GM21423 (cell line): ENCODE measurements around the gene FKBP2.

Source experiments
- ATAC-seq: cut with Tn5 transposase; IDR thresholded peaks from one replicate; pipeline ENCODE4 v1.9.1; 2021; ENCODE audit warnings: mild to moderate bottlenecking, moderate library complexity; ENCODE audit not compliant: unreplicated experiment

Gene FKBP2

DNA sequence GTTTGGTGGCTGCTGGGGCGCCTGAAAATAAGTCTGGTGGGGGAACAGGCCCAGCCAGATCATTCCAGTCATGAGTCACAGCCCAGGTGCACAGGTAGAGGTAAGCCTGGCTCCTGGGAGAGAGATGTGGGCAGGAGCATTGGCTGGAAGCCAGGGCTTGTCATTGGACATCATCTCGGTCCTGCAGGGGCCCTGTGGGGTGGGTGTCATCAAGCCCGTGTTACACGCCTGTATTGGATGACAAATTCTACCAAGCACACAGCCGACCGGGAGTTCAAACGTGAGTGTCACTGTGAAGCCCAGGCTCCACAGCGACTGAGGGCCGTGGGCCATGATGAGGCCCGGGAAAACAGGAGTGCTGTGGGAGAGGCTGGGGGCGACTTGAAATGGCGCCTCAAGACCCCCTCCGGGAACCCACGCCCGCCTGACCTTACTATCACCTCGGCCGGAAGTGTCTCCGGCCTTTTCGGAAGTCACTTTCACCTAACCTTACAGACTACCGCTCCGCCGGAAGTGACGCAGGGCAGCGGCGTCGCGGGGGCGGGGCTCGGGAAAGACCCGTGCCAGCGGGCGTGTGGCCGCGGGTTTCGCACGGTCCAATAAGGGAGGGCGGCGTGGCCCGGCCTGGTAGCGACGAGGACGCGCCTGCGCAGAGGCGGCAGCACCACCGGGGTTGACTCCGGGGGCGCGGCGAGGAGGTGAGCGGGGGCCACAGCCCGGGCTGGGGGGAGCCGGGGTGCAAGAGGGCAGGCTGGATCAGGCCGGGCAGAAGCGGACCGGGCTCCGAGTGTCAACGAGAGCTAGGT is at the start of gene FKBP2:
Gene FKBP2 (plus strand): TSS at position 661 of the 806 bp plus-strand sequence. CDS start 1,293 bp downstream, outside the sequence.
- ATAC-seq, result peak; percentile 47

DNA sequence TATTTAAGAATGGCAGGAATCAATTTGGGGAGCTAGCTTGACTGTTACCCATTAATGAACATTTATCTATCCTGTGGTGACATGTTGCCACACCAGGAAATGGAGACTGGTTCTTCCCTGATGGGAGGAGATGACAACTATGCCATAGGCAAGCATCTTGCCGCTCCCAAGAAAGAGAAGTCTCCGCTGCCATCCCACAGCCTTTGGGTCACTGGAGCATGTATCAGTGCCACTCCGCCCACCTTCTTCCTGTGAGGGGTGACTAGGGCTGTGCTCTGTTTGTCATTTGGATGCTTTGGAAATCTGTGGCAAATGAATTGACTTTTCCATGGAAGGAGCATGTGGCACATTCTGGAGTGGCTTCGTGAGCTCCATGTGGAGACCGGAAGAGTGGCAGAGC is 48.5 kb upstream of the FKBP2 start:
- no peak for ATAC-seq

DNA sequence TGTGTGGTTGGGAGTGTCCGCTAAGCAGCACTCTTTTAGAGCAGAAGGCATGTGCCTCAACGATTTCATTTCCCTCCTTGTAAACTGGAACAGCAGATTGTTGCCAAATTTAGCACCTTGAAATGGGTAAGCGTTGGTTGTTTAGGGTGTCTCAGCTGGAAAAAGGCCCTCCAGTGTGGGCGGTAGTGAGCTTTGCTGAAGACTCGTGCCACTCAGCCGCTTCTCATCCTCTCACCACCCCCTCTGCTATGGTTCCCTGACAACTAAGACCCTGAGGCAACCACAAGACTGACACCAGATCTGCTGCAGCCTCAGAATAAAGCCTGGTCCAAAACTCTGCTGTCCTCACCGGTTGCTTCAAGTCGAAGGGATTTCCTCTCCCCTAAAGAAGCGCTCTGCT is 44.3 kb upstream of the FKBP2 start:
- ATAC-seq, result no peak

DNA sequence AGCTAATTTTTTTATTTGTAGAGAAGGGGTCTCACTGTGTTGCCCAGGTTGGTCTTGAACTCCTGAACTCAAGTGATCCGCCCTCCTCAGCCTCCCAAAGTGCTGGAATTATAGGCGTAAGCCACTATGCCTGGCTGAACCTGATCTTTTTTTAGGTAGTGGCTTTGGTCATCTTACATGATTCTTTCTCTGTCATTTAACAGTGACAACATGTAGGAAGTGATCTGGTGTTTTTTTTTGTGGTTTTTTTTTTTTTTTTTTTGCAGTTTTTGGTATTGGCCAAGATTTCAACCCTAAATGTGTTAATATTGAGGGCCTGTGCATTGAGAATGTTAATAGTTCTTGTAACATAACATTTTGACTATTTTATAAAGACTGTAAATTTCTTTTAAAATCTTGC is 42.4 kb upstream of the FKBP2 start:
- no peak for ATAC-seq

DNA sequence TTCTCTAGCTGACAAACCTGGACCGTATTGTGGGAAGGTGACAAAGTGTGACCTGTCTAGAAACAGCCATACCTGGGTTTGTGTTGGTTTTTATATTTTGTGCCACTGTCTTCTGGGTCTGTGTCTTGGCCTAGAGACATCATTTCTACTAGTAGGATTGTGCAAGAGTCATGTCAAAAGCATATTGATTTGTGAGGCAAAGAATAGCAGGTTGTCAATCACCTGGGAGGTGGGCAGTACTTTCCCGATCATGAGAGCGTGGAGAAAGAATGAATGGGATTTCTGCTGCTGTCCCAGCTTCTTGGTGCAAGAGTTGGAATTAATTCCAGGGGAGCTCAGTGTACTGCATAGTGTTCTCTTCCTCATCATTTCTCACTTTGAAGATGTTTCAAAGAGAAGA is 39.4 kb upstream of the FKBP2 start:
- ATAC-seq, result no peak

DNA sequence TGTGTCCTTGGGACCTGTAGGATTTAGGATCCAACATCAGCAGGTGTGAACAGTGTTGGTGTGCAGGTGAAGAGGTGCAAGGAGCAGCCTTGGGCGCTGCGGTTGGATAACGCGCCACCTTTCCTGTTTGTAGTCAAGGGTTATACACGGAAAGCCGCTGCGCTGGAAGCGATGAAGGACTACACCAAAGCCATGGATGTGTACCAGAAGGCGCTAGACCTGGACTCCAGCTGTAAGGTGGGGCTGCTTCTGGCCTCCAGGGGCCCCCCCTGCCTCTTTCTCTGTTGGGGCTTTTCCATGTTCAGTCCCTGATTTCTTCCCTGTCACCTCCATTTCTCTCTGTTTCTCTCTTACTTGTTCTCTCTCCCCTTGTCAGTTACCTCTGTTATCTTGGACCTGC is 37.9 kb upstream of the FKBP2 start:
- ATAC-seq, result no peak

DNA sequence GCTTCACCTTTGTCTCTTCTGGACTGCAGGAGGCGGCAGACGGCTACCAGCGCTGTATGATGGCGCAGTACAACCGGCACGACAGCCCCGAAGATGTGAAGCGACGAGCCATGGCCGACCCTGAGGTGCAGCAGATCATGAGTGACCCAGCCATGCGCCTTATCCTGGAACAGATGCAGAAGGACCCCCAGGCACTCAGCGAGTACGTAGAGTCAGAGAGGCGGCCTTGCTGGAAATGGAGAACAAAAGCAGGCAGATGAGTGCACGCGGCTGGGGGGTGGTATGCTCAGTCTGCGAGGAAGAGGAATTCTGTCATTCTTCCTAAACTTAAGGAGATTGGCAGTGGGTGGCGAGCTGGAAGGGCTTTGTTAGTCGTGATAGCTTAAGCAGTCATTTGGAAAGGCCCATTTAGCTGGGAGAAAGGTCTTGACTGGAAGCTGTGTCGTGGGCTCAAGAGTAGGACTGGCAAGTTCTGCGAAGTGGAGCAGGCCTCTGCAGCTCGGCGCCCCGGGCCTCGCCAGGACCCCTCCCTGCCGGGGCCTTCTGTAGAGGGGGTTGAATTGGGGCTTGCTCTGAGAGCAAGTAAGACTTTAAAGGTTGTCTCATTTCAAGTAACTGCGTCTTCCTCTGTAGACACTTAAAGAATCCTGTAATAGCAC is 37.3 kb upstream of the FKBP2 start:
- ATAC-seq, result no peak

DNA sequence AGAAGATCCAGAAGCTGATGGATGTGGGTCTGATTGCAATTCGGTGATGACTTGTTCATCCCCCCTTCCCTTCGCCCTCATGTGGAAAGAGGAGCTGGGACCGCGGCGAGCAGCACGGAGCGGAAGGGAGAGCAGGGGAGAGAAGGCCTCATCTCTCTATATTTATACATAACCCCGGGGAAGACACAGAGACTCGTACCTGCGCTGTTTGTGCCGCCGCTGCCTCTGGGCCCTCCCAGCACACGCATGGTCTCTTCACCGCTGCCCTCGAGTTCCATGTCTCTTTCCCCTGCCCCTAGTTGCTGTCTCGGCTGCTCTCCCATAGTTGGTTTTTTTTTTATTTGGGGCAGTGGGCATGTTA is 36.8 kb upstream of the FKBP2 start:
- ATAC-seq, result no peak

DNA sequence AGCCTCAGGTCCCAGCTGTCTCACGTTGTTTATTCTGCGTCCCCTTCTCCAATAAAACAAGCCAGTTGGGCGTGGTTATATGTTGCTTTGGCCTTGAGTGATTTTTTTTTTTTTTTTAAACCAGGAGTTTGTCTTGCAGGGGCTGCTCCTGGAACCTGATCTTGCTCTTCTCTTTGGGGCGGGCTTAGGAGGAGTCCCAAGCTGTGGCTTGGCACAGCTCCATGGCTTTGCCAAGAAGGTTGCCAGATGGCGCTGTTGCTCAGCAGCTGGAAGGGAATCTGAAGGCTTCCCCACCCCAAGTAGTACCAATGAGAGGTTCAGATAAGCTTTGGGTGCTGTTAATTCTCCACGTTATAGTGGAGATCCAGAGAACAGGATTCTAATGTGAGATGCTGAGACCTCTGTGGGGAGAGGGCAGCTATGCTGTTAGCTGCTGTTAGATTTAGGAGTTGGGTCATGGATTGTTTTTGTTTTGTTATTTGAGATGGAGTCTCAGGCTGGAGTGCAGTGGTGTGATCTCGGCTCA is 36.4 kb upstream of the FKBP2 start:
- no peak for ATAC-seq

DNA sequence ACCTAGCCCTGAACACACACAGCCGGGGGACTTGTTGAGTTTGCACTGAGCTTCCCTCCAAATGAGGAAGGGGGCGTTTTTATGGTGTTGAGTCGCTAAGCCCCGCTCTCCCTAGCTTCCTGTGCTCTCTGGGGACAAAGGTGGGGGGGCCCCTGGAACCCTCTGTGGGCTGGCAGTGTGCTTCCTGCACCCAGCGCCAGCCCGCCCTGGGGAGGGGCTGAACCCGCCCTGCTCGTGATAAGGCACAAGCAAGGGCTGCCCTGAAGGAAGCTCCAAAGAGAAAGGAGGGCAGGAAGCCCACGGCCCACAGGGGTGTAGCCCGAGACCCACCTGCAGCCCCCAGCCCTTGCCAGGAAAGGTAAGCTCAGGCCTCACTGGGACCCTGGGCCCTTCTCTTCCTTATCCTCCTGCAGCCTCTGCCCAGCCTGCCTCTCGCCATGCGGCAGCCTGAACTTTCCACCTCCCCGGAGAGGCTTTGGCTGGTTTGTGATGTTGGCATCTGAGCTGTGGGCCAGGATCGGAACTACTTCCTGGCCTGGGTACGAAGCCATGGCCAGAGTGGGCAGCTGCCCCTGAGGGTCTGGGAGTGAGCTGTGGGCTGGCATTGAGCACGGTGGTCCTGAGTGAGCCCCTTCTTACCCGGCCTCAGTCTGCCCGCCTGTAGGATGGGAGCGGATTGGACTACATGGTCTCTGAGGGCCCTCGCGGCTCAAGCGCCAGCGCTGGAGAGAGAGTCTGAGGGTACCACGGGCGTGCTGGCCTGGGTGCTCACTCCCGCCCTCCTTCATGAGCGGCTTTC is 34.2 kb upstream of the FKBP2 start, which contains the start of gene FERMT3:
Gene FERMT3 (plus strand): TSS at position 265 of the 799 bp plus-strand sequence. CDS start 644 bp downstream, outside the sequence.
- peak; percentile 50 for ATAC-seq

DNA sequence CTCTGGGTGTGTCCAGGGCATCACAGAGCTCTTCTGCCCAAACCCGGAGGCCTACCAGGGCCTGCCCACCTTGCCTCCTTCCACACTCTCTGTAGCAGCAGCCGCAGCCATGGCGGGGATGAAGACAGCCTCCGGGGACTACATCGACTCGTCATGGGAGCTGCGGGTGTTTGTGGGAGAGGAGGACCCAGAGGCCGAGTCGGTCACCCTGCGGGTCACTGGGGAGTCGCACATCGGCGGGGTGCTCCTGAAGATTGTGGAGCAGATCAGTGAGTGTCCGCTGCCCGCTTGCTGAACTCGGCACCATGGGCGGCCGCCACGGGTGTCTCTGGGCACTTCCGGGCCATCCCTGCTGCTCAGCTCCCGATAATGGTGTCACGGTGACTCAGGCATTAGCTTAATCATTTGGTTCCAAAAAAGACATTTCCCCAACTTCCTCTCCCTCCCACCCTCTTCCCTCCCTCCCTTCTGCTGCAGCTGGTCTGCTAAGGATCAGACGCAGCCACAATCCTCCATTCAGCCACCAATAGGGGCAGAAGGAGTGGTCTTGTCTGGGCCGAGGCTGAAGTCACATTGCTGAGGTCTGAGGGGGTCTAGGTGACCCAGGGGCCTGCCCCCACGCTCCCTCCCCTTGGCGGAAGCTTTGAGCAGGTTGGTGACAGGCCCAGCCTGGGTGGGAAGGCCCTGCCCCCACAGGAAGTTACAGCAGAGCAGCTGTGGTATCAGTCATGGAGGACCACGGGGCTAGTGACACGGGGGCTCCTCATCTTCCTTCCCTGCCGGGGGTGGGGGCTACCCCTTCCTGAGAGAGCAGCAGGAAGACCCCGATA is 33.4 kb upstream of the FKBP2 start:
- peak; percentile 59 for ATAC-seq

DNA sequence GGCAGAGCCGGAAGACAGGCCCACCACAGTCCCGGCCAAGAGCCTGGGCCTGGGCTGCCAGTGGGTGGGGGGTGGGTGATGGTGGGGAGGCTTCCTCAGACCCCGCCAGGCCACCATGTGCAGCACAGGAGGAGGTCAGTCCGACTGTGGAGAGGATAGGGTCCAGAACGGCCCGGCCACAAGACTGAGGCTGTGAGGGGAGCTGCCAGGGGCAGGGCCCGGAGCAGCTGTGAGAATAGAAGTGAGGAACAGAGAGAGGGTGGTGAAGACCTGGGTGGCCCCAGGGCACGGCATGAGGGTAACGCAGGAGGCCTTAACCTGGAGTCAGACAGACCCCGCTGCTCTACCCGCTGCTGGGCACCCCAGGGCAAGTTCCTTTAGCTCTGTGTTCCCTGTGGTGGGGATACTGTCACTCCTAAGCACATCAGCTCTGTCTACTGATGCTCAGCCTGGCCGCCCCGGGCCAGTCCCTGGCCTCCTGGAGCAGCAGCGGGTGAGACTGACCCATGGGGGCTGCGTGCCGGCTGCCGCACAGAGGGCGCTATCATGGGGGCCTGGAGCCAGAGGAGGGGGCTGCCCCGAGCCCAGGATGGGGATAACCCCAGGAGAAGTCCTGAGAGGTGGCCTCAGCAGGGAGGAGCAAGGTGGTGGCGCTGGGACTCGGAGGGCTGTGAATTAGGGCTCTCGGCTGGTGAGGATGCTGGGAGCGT is 32.7 kb upstream of the FKBP2 start:
- no peak for ATAC-seq

DNA sequence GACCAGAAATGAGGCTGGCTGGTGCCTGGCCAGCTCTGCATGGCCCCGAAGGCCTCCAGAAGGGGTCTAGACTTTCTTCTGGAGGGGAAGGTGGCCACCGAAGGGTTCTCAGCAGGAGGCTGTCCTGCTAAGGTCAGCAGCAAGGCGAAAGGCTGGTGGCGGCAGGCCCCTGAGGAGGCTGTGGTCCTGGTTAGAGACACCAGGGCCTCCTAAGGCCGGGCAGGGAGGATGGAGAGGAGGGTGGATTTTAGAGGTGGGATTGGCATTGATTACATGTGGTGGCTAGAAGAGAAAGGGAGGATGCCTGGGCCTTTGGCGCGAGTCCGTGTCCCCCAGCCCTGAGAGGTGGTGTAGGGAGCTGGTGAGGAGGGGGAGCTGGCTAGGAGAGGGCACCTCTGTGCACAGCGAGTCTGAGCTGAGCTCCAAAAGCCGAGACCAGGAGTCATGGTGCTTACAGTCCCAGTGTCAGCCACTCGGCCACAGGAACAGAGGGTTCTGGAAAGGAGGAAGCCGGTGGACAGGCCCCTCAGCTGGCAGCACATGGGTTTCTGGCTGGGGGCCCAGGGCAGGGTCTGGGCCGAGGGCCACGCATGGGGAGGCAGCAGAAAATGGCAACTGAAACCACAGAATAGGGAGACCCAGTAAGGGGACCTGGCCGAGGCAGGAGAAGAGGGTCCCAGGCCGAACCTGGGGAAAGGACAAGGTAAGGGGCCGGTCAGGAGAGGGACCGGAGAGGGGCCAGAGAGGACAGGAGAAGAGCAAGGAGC is 31.9 kb upstream of the FKBP2 start:
- ATAC-seq, result no peak

DNA sequence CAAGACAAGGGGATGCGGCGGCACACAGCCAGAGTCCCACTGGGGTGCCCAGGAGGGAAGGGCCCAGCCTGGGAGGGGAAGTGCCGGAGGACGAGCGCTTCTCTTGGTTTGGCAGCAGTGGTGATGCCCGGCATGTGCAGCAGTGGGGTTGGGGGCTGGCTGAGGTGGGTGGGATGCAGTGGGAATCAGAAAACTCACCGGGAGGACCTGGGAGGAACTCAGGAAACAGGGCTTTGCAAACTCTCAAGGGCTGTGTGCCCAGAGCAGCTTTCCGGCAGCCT is 31.4 kb upstream of the FKBP2 start:
- ATAC-seq, result no peak

DNA sequence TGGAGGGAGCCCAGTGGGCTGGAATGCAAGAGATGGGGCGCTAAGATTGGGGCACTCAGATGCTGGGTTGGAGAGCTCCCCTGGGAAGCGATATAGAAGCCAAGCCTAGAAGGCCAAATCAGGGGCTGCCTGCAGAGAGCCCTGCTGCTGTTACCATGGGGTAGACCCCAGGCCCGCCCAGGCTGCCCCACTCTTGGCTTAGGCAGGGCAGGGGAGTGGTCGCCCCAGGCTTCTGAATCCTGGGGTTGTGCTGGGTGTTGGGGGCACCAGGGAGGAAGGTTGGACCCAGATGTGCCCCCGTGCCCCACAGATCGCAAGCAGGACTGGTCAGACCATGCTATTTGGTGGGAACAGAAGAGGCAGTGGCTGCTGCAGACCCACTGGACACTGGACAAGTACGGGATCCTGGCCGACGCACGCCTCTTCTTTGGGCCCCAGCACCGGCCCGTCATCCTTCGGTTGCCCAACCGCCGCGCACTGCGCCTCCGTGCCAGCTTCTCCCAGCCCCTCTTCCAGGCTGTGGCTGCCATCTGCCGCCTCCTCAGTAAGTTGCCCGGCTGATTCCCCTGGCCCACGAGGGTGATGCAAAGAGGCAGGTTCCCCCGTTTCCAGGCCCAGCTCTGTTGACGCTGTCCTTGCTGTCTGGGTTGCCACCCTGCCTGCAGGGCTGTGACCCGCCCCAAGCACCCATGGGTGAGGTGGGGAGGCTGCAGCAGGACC is 30.4 kb upstream of the FKBP2 start:
- ATAC-seq, result no peak

DNA sequence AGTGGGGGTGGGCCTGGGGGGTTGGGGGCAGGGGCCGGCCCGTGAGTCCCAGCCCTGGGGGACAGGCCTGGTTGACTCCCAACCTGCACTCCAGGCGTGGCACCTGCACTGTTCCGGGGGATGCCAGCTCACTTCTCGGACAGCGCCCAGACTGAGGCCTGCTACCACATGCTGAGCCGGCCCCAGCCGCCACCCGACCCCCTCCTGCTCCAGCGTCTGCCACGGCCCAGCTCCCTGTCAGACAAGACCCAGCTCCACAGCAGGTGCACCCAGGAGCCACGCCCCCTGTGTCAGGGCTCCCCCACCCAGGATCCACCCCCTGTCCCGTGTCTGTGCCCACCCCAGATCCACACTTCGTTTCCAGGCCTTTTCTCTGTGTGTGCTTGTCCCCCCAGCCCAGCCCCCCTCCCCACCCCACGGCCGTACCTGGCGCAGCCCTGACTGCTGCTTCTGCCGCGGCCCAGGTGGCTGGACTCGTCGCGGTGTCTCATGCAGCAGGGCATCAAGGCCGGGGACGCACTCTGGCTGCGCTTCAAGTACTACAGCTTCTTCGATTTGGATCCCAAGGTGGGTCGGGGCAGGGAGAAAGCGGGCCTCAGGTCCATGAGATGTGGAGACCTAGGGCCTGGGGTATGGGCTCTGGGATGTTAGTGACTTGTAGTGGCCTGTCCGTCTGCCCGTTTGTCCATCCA is 29.6 kb upstream of the FKBP2 start:
- ATAC-seq, result no peak

DNA sequence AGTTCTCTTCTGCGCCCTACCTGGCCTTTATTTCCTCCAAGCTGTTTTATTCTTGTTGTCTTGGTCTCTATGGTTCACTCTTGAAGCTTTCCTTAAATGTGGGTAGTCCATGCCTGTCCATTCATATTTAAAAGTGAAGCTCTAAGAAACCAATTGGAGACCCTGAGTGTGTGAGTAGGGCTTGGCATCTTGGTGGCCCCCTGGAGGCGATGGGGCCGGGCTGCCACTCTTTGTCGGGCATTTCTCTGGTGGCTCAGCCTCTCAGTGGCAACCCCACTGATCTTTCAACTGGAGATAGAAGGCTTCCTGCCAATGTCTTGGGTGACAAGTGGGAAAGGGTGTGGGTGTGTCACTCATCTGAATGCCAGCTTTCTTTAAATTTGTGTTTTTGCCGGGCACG is 24.0 kb upstream of the FKBP2 start:
- no peak for ATAC-seq
